HepG2 (cell line): ENCODE results near the gene GH2. TPM values are rescaled to one million over a fixed set of nuclear protein-coding genes. Genes with fewer than 3 reads are reported as not detected.

Experiments
- ATAC-seq: fragments of 200-7000 bp; cut with Tn5 transposase; 3 replicates; pipeline ENCODE4 v1.9.1; 2020; ENCODE audit warnings: mild to moderate bottlenecking, moderate library complexity
- BruUV-seq: library from RNA; stranded (reverse); fragments of 400-500 nt; replicated peaks from 2 replicates; lab custom pipeline; 2021; lab: Mats Ljungman, UMichigan
- CTCF ChIA-PET: fragments of 300-600 bp; formaldehyde crosslinking; extraction: SDS; loops from one replicate; lab custom pipeline; 2021; ENCODE audit warnings: low total read pairs, inconsistent platforms, low intra/inter-chr PET ratio; lab: Yijun Ruan, JAX
- POLR2A ChIA-PET: fragments of 350-600 bp; sonication (Branson Sonifier 250); formaldehyde crosslinking; loops from one replicate; lab custom pipeline; 2020; ENCODE audit warnings: antibody characterized with exemption, inconsistent platforms; lab: Yijun Ruan, JAX
- DNase-seq: peaks from one replicate; pipeline ENCODE4 v3.0.0-alpha.2; 2015; ENCODE audit warnings: low spot score
- FAIRE-seq: peaks from 3 replicates; lab custom pipeline; 2011; peaks lifted over from hg19 to GRCh38; lab: Jason Lieb, UNC
- H2AFZ ChIP-seq: one replicate; pipeline ENCODE4 v1.6.1; 2011; ENCODE audit warnings: low read length, inconsistent platforms
- H3K27ac ChIP-seq: fragments of 300-600 bp; 3 replicates; pipeline ENCODE4 v1.8.0; 2011; ENCODE audit warnings: mixed run types, mild to moderate bottlenecking, mixed read lengths, low read length, inconsistent platforms; ENCODE audit not compliant: insufficient read depth; ENCODE audit errors: extremely low read length
- H3K27me3 ChIP-seq, 2 experiments: fragments of 200-600 bp in 1 of 2; 2 replicates in 1 of 2; 3 replicates in 1 of 2; pipeline versions ENCODE4 v1.6.0 to v1.8.0; 2011; ENCODE audit warnings: low read length in 2 of 2, mild to moderate bottlenecking in 2 of 2, moderate library complexity in 2 of 2, inconsistent platforms in 1 of 2; ENCODE audit not compliant: insufficient read depth in 2 of 2, control insufficient read depth in 1 of 2
- H3K36me3 ChIP-seq, 2 experiments: fragments of 200-600 bp in 1 of 2; replicated peaks in 1 of 2; 2 replicates in 1 of 2; 3 replicates in 1 of 2; pipeline versions ENCODE4 v1.5.1 to v1.8.0; 2011; ENCODE audit warnings: low read length in 2 of 2, inconsistent platforms in 1 of 2; ENCODE audit not compliant: insufficient read depth in 2 of 2, control insufficient read depth in 1 of 2
- H3K4me1 ChIP-seq: 2 replicates; pipeline ENCODE4 v1.5.1; 2012; ENCODE audit warnings: low read length, inconsistent platforms; ENCODE audit not compliant: insufficient read depth
- H3K4me2 ChIP-seq: 2 replicates; pipeline ENCODE4 v1.6.0; 2011; ENCODE audit warnings: low read depth, low read length, inconsistent platforms
- H3K4me3 ChIP-seq, 3 experiments: fragments of 200-600 bp in 1 of 3; sonication (generic), shearing (Covaris generic) in 1 of 3; replicated peaks in 1 of 3; 2 replicates each; pipeline ENCODE4 v1.5.1; 2011 to 2016; ENCODE audit warnings: low read length in 3 of 3, inconsistent platforms in 2 of 3, low read depth in 2 of 3, mild to moderate bottlenecking in 2 of 3, control low read depth in 1 of 3, mixed read lengths in 1 of 3; ENCODE audit not compliant: insufficient read depth in 1 of 3
- H3K79me2 ChIP-seq: one replicate; pipeline ENCODE4 v1.6.1; 2011; ENCODE audit warnings: low read length, inconsistent platforms; ENCODE audit not compliant: insufficient read depth
- H3K9ac ChIP-seq: 2 replicates; pipeline ENCODE4 v1.6.0; 2011; ENCODE audit warnings: mild to moderate bottlenecking, low read depth, low read length, inconsistent platforms; ENCODE audit not compliant: insufficient read depth
- H3K9me3 ChIP-seq: 2 replicates; pipeline ENCODE4 v1.5.1; 2012; ENCODE audit warnings: mild to moderate bottlenecking, low read length
- H4K20me1 ChIP-seq: 2 replicates; pipeline ENCODE4 v1.6.0; 2011; ENCODE audit warnings: inconsistent platforms, mild to moderate bottlenecking, low read length, moderate library complexity; ENCODE audit not compliant: insufficient read depth
- ARID4A ChIP-seq: sonication (generic); formaldehyde crosslinking; IDR thresholded peaks from 2 replicates; pipeline ENCODE4 v1.5.0; 2020; ENCODE audit warnings: mild to moderate bottlenecking, missing genetic modification reagents, borderline replicate concordance
- ATF1 ChIP-seq: IDR thresholded peaks from 2 replicates; pipeline ENCODE4 v1.6.1; 2016; ENCODE audit warnings: mild to moderate bottlenecking, control low read depth
- HNF1A ChIP-seq, 2 experiments: sonication (generic) in 1 of 2; formaldehyde crosslinking in 1 of 2; IDR thresholded peaks; 2 replicates each; pipeline versions ENCODE4 v1.4.0 to v1.6.1; 2016 to 2020; ENCODE audit warnings: borderline replicate concordance in 1 of 2, low read depth in 1 of 2, mild to moderate bottlenecking in 1 of 2, missing genetic modification reagents in 1 of 2
- MEIS1 ChIP-seq: sonication (generic); formaldehyde crosslinking; IDR thresholded peaks from 2 replicates; pipeline ENCODE4 v1.9.0; 2021; ENCODE audit warnings: mild to moderate bottlenecking, missing genetic modification reagents, moderate library complexity, borderline replicate concordance
- MIXL1 ChIP-seq: IDR thresholded peaks from 2 replicates; pipeline ENCODE4 v1.6.1; 2016
- NCOR1 ChIP-seq: fragments of 200-600 bp; sonication (generic); IDR thresholded peaks from 2 replicates; pipeline ENCODE4 v1.7.0; 2017; ENCODE audit warnings: antibody characterized with exemption, low read length, borderline replicate concordance
- RARA ChIP-seq: IDR thresholded peaks from 2 replicates; pipeline ENCODE4 v1.6.1; 2016; ENCODE audit warnings: missing genetic modification reagents, missing compliant biosample characterization
- SNAPC5 ChIP-seq: sonication (generic); formaldehyde crosslinking; IDR thresholded peaks from 2 replicates; pipeline ENCODE4 v1.8.1; 2023; ENCODE audit warnings: mild to moderate bottlenecking, missing genetic modification reagents, borderline replicate concordance
- ZBTB44 ChIP-seq: sonication (generic); formaldehyde crosslinking; IDR thresholded peaks from 2 replicates; pipeline ENCODE4 v1.4.0; 2020; ENCODE audit warnings: missing genetic modification reagents
- ZFP36L2 ChIP-seq: sonication (generic); formaldehyde crosslinking; IDR thresholded peaks from 2 replicates; pipeline ENCODE4 v1.4.0; 2020; ENCODE audit warnings: missing genetic modification reagents
- ZNF335 ChIP-seq: sonication (generic); formaldehyde crosslinking; IDR thresholded peaks from 2 replicates; pipeline ENCODE4 v1.4.0; 2020; ENCODE audit warnings: missing genetic modification reagents
- ZNF576 ChIP-seq: sonication (generic); formaldehyde crosslinking; IDR thresholded peaks from 2 replicates; pipeline ENCODE4 v1.4.0; 2020; ENCODE audit warnings: mild to moderate bottlenecking, missing genetic modification reagents
- WGBS: methylation state at CpG from one replicate; pipeline ENCODE4 v1.1.6; 2017; ENCODE audit warnings: low lambda C conversion rate; 5-methylcytosine and 5-hydroxymethylcytosine counted together
- in situ Hi-C: cut with HindIII; loops from 2 replicates; pipeline ENCODE4 v1.10.0; 2017; ENCODE audit warnings: low pct_unique_long_range_greater_than_20kb; ENCODE audit not compliant: extremely low pct_ligation_motif_present
- intact Hi-C: fragments of 100-400 bp; cut with micrococcal nuclease; formaldehyde crosslinking; loops from one replicate; pipeline ENCODE4 v1.10.0; 2022; ENCODE audit not compliant: unreplicated experiment
- polyA plus RNA-seq, 8 experiments: library from polyadenylated mRNA; depleted of rRNA in 3 of 8; stranded (reverse) in 7 of 8; unstranded in 1 of 8; fragments of >200 nt; fragmentation: Illumina TruSeq in 4 of 8; extraction: Trizol in 4 of 8; gene quantifications; 2 replicates each; pipeline versions ENCODE4 v1.2.1 to v1.2.3, GENCODE V29; 2011 to 2016; ENCODE audit warnings: low read depth in 4 of 8, missing spikeins in 1 of 8, mixed read lengths in 1 of 8; ENCODE audit not compliant: insufficient read depth in 1 of 8
- total RNA-seq, 5 experiments: library from RNA; depleted of rRNA; stranded (reverse); fragments of >200 nt; fragmentation: Illumina TruSeq; extraction: Trizol; gene quantifications; 2 replicates each; pipeline ENCODE4 v1.2.3, GENCODE V29; 2016; ENCODE audit warnings: low read depth in 1 of 5

GH2 gene
- total and polyA plus RNA-seq, 2 of the 13 experiments (the other 11 are each of a cell fraction or from before 2014, with no cell fraction given), result not detected

GRCh38 chr17:63848834-63849689 is 32.7 kb downstream of the GH2 start:
- POLR2A ChIA-PET, result interaction anchor here (1.0 kb wide), 1 partner anchor 296 kb away, joined by 3 read pairs; no protein-coding TSS in a partner anchor
- H3K27ac ChIP-seq, result no peak overlapping the region
- BruUV-seq, result no TSS peak
- 83% methylated on average over 82 of the region's 82 CpGs for WGBS
- intact Hi-C loops (no loop called here), in situ Hi-C loops (loop anchor here (10.0 kb wide), 1 partner anchor 656 kb away; the partner anchor contains the start of genes CEP95 and DDX5)
- no peaks in the 10 kb centered on the region for H3K36me3 ChIP-seq
- no peaks in the 10 kb centered on the region for H3K27me3 ChIP-seq
- ATAC-seq, result peak; percentile 77
- H3K4me2 ChIP-seq, result no peak overlapping the region
- CTCF ChIA-PET, result no interaction called here
- DNase-seq, result peak; percentile 71
- no peaks in the 10 kb centered on the region for H3K79me2 ChIP-seq
- no peaks in the 10 kb centered on the region for H3K9me3 ChIP-seq
- H4K20me1 ChIP-seq, result no peaks in the 10 kb centered on the region
- H3K4me1 ChIP-seq, result peaks cover 37% of the 10 kb centered on the region
- H2AFZ ChIP-seq, result no peak overlapping the region
- no peak overlapping the region for H3K9ac ChIP-seq
- no peak overlapping the region; a peak in 1 of 6 replicates for H3K4me3 ChIP-seq
- FAIRE-seq, result no peak
- TF ChIP-seq NCOR1, result no peak
- TF ChIP-seq MIXL1 (CRISPR knock-in tag), result no peak
- no peak for TF ChIP-seq SNAPC5 (CRISPR knock-in tag)
- no peak for TF ChIP-seq ZFP36L2 (CRISPR knock-in tag)
- TF ChIP-seq MEIS1, result no peak
- no peak for TF ChIP-seq ARID4A (CRISPR knock-in tag)
- no peak for TF ChIP-seq RARA (CRISPR knock-in tag)
- no peak for TF ChIP-seq HNF1A (IDR thresholded peaks at IDR 0.05; ENCODE audit: low read depth)
- TF ChIP-seq HNF1A (CRISPR knock-in tag; IDR thresholded peaks at IDR 0.05; ENCODE audit: borderline replicate concordance), result no peak
- peak; percentile 90 for TF ChIP-seq ATF1 (CRISPR knock-in tag)
- TF ChIP-seq ZBTB44 (CRISPR knock-in tag), result no peak
- TF ChIP-seq ZNF576 (CRISPR knock-in tag), result no peak
- TF ChIP-seq ZNF335 (CRISPR knock-in tag), result no peak
